ENCODE results near the gene CC2D2B. TPM values are rescaled to one million over a fixed set of nuclear protein-coding genes. Genes with fewer than 3 reads are reported as not detected.

Gene CC2D2B
- total and polyA plus RNA-seq, 2 of the 13 experiments (the other 11 are each of a cell fraction or from before 2014, with no cell fraction given): 0.20 TPM; not detected in 1

- no peak for TF ChIP-seq ZNF205 (CRISPR knock-in tag; IDR thresholded peaks at IDR 0.05)
- no peak for TF ChIP-seq ZNF44 (CRISPR knock-in tag; IDR thresholded peaks at IDR 0.05)
- TF ChIP-seq MED8 (CRISPR knock-in tag; IDR thresholded peaks at IDR 0.05; ENCODE audit: insufficient replicate concordance): no peak
- no peak for TF ChIP-seq EEA1 (CRISPR knock-in tag; IDR thresholded peaks at IDR 0.05; ENCODE audit: borderline replicate concordance)
- no peak for TF ChIP-seq HMG20A (CRISPR knock-in tag; IDR thresholded peaks at IDR 0.05; ENCODE audit: borderline replicate concordance)
- no peak for TF ChIP-seq TBX2 (CRISPR knock-in tag; IDR thresholded peaks at IDR 0.05; ENCODE audit: borderline replicate concordance)
- TF ChIP-seq ZNF235 (CRISPR knock-in tag; IDR thresholded peaks at IDR 0.05; ENCODE audit: borderline replicate concordance): no peak
- TF ChIP-seq ZNF124 (CRISPR knock-in tag; IDR thresholded peaks at IDR 0.05): no peak
- TF ChIP-seq SRSF4 (IDR thresholded peaks at IDR 0.05; ENCODE audit: low read depth, low read length, poor library complexity, severe bottlenecking): no peak
- TF ChIP-seq ZFP90 (CRISPR knock-in tag; IDR thresholded peaks at IDR 0.05; ENCODE audit: borderline replicate concordance): no peak
- TF ChIP-seq AFF4 (CRISPR knock-in tag; IDR thresholded peaks at IDR 0.05): no peak
- no peak for TF ChIP-seq ZSCAN30 (CRISPR knock-in tag; IDR thresholded peaks at IDR 0.05)
- TF ChIP-seq ZBTB7B (CRISPR knock-in tag; IDR thresholded peaks at IDR 0.05): no peak
- no peak for TF ChIP-seq ZNF558 (CRISPR knock-in tag; IDR thresholded peaks at IDR 0.05; ENCODE audit: borderline replicate concordance)
- no peak for TF ChIP-seq ZNF878 (CRISPR knock-in tag; IDR thresholded peaks at IDR 0.05)
- TF ChIP-seq ZNF468 (CRISPR knock-in tag; IDR thresholded peaks at IDR 0.05): no peak
- H3K27me3 ChIP-seq (ENCODE audit: control insufficient read depth in 1 of 2, insufficient read depth in 2 of 2, low read length in 2 of 2): no peaks in the 10 kb centered on the region; a peak in 1 of 5 replicates
- H3K27ac ChIP-seq (ENCODE audit: extremely low read length, insufficient read depth, low read length): no peak overlapping the region
- ATAC-seq (no peak), FAIRE-seq (no peak), DNase-seq (ENCODE audit: low spot score) (no peak)
- ChIA-PET CTCF (ENCODE audit: low intra/inter-chr PET ratio, low total read pairs) (no interaction called here), POLR2A (no interaction called here)
- in situ Hi-C loops (cut with HindIII; ENCODE audit: extremely low pct_ligation_motif_present, low pct_unique_long_range_greater_than_20kb): no loop called here
- H4K20me1 ChIP-seq (ENCODE audit: insufficient read depth, low read length): no peaks in the 10 kb centered on the region
- H3K4me2 ChIP-seq (ENCODE audit: low read depth, low read length): no peak overlapping the region
- 100% methylated on average over 1 of the region's 1 CpG for WGBS (ENCODE audit: low lambda C conversion rate)
- H2AFZ ChIP-seq (ENCODE audit: low read length): no peak overlapping the region
- H3K4me3 ChIP-seq (replicated peaks in 1 of 3; ENCODE audit: insufficient read depth in 1 of 3, low read depth in 2 of 3, low read length in 3 of 3): no peak overlapping the region
- H3K9me3 ChIP-seq (ENCODE audit: low read length): no peaks in the 10 kb centered on the region
- no peak overlapping the region for H3K9ac ChIP-seq (ENCODE audit: insufficient read depth, low read depth, low read length)
- BruUV-seq (replicated peaks): no TSS peak
- intact Hi-C loops (cut with micrococcal nuclease; ENCODE audit: unreplicated experiment): no loop called here
- no peaks in the 10 kb centered on the region for H3K4me1 ChIP-seq (ENCODE audit: insufficient read depth, low read length)
- no peaks in the 10 kb centered on the region for H3K79me2 ChIP-seq (ENCODE audit: insufficient read depth, low read length)
- peaks cover 4 to 15% of the 10 kb centered on the region in 2 experiments; a peak in 3 of 5 replicates for H3K36me3 ChIP-seq (replicated peaks in 1 of 2; ENCODE audit: control insufficient read depth in 1 of 2, insufficient read depth in 2 of 2, low read length in 2 of 2)
Measured at GRCh38 chr10:95876756-95877155, 31.0 kb upstream of the CC2D2B start.
